ENCODE results near the gene CD300E. TPM values are rescaled to one million over a fixed set of nuclear protein-coding genes. Genes with fewer than 3 reads are reported as not detected.

CD300E gene
- total RNA-seq, 6 donors from 2014 or later: 3.6 to 15.6 (median 6.7) TPM

Other genes with a start within 250 kb of the CD300E start
- gene GPRC5C, start 191.7 kb downstream of the CD300E start, total RNA-seq: 10 to 100 TPM; 50.7 to 88.4 (median 56.4) TPM
- 10 to 100 TPM; 10.7 to 26.5 (median 18.0) TPM for gene CD300A, start 157.1 kb downstream of the CD300E start, total RNA-seq
- 1 to 10 TPM in 3 of 6 donors, under 1 TPM in 3; 0.49 to 3.1 (median 1.5) TPM for gene CD300LB, start 92.3 kb downstream of the CD300E start, total RNA-seq
- gene CD300C, start 77.6 kb downstream of the CD300E start, total RNA-seq: 10 to 100 TPM in 3 of 6 donors, 1 to 10 TPM in 2, under 1 TPM in 1; 0.98 to 19.4 (median 9.7) TPM
- gene CD300H, start 56.2 kb downstream of the CD300E start, total RNA-seq: 1 to 10 TPM in 1 of 6 donors, under 1 TPM in 1, not detected in 4; 0.37 to 2.7 TPM
- gene CD300LD, start 31.5 kb downstream of the CD300E start, total RNA-seq: not detected
- gene CD300LF, start 89.2 kb upstream of the CD300E start, total RNA-seq: 10 to 100 TPM; 14.5 to 70.2 (median 33.4) TPM
- gene RAB37, start 113.5 kb upstream of the CD300E start, total RNA-seq: 1 to 10 TPM; 1.1 to 7.1 (median 3.7) TPM
- 10 to 100 TPM; 21.6 to 49.4 (median 34.8) TPM for gene NHERF1, start 124.9 kb upstream of the CD300E start, total RNA-seq
- gene NAT9, start 152.6 kb upstream of the CD300E start, total RNA-seq: 10 to 100 TPM; 16.1 to 78.6 (median 41.7) TPM
- under 1 TPM in 1 of 6 donors, not detected in 5; 0.17 TPM for gene GRIN2C, start 236.1 kb upstream of the CD300E start, total RNA-seq
- 10 to 100 TPM in 3 of 6 donors, 1 to 10 TPM in 3; 6.8 to 15.1 (median 10.8) TPM for gene FDXR, start 249.3 kb upstream of the CD300E start, total RNA-seq

All from upper lobe of left lung (tissue), 6 donors.